Mesothelial cell of epicardium (in vitro differentiated cells): ENCODE results near the gene CD160. TPM values are rescaled to one million over a fixed set of nuclear protein-coding genes. Genes with fewer than 3 reads are reported as not detected.
"Not testable (repeated sequence)": the region's sequence is repeated elsewhere in the genome, so short reads cannot be mapped to it uniquely, and the experiment has no call there.

Experiments
- DNase-seq, 2 experiments: peaks; one replicate each; pipeline ENCODE4 v3.0.0; 2021; ENCODE audit warnings: low spot score in 2 of 2; ENCODE audit not compliant: unreplicated experiment in 2 of 2
- H3K27ac Mint-ChIP-seq: 2 replicates; pipeline ENCODE4 v1.8.0; 2021; ENCODE audit warnings: mixed read lengths
- H3K27me3 Mint-ChIP-seq: 2 replicates; pipeline ENCODE4 v1.8.0; 2021; ENCODE audit warnings: low read depth, mixed read lengths
- H3K36me3 Mint-ChIP-seq: 2 replicates; pipeline ENCODE4 v1.8.0; 2021; ENCODE audit warnings: mixed read lengths
- H3K4me1 Mint-ChIP-seq: 2 replicates; pipeline ENCODE4 v1.8.0; 2021; ENCODE audit warnings: mixed read lengths
- H3K4me3 Mint-ChIP-seq: 2 replicates; pipeline ENCODE4 v1.8.0; 2021; ENCODE audit warnings: mild to moderate bottlenecking, moderate library complexity, mixed read lengths
- H3K9me3 Mint-ChIP-seq: 2 replicates; pipeline ENCODE4 v1.8.0; 2021; ENCODE audit warnings: mixed read lengths
- CTCF ChIP-seq: fragments of 200-600 bp; sonication (generic); IDR thresholded peaks from one replicate; pipeline ENCODE4 v1.5.0; 2021; ENCODE audit warnings: antibody characterized with exemption; ENCODE audit not compliant: unreplicated experiment
- total RNA-seq: library from RNA; stranded (reverse); gene quantifications from 3 replicates; pipeline ENCODE4 v1.2.1, GENCODE V29; 2021

The CD160 gene
- 0.23 TPM in 1 of 3 replicates, not detected in the others for total RNA-seq

GRCh38 chr1:145719230-145720079, at the start of gene CD160:
Gene CD160 (plus strand): TSS chr1:145719499. CDS start chr1:145728328, 8,829 bp downstream.
- no peak within 1 kb of the TSS for H3K27ac Mint-ChIP-seq
- DNase-seq = no peak
- no peaks in the 10 kb centered on the region for H3K9me3 Mint-ChIP-seq
- H3K4me3 Mint-ChIP-seq = no peak within 1 kb of the TSS
- no peaks in the 10 kb centered on the region for H3K36me3 Mint-ChIP-seq
- H3K27me3 Mint-ChIP-seq = peaks cover 13% of the 10 kb centered on the region
- no peak for TF ChIP-seq CTCF
- H3K4me1 Mint-ChIP-seq = peaks cover 11% of the 10 kb centered on the region

GRCh38 chr1:145670995-145671745, 48.1 kb upstream of the CD160 start:
- not testable (repeated sequence) for H3K9me3 Mint-ChIP-seq, H3K27ac Mint-ChIP-seq, DNase-seq, H3K4me1 Mint-ChIP-seq, H3K4me3 Mint-ChIP-seq, H3K27me3 Mint-ChIP-seq
- H3K36me3 Mint-ChIP-seq = peaks cover 12% of the 10 kb centered on the region

- H3K4me1 Mint-ChIP-seq = not testable (repeated sequence)
These were observed 46.1 kb upstream of the CD160 start for GRCh38 chr1:145673217-145673616.

GRCh38 chr1:145684858-145685257, 34.4 kb upstream of the CD160 start:
- not testable (repeated sequence) for H3K4me3 Mint-ChIP-seq, DNase-seq, H3K27ac Mint-ChIP-seq, H3K4me1 Mint-ChIP-seq, H3K9me3 Mint-ChIP-seq, H3K36me3 Mint-ChIP-seq, H3K27me3 Mint-ChIP-seq

More at GRCh38 chr1:145673217-145673616, 46.1 kb upstream of the CD160 start:
- not testable (repeated sequence) for H3K27me3 Mint-ChIP-seq, H3K9me3 Mint-ChIP-seq, H3K27ac Mint-ChIP-seq, DNase-seq, H3K36me3 Mint-ChIP-seq, H3K4me3 Mint-ChIP-seq

- H3K27ac Mint-ChIP-seq, H3K27me3 Mint-ChIP-seq, DNase-seq, H3K9me3 Mint-ChIP-seq, H3K36me3 Mint-ChIP-seq, H3K4me3 Mint-ChIP-seq: not testable (repeated sequence)
- peaks cover 10% of the 10 kb centered on the region for H3K4me1 Mint-ChIP-seq
These were observed 33.2 kb upstream of the CD160 start for GRCh38 chr1:145686078-145686477.

GRCh38 chr1:145688328-145688727, 31.0 kb upstream of the CD160 start:
- peaks cover 2% of the 10 kb centered on the region for H3K36me3 Mint-ChIP-seq
- H3K4me3 Mint-ChIP-seq = no peak overlapping the region
- no peak for DNase-seq
- no peaks in the 10 kb centered on the region for H3K27me3 Mint-ChIP-seq
- H3K27ac Mint-ChIP-seq = no peak overlapping the region
- peaks cover 6% of the 10 kb centered on the region for H3K9me3 Mint-ChIP-seq
- peaks cover 11% of the 10 kb centered on the region for H3K4me1 Mint-ChIP-seq
- no peak for TF ChIP-seq CTCF

GRCh38 chr1:145688924-145689323, 30.4 kb upstream of the CD160 start:
- DNase-seq = no peak
- Mint-ChIP-seq H3K4me1 (peaks cover 11% of the 10 kb centered on the region), H3K27ac (no peak overlapping the region), H3K4me3 (no peak overlapping the region), H3K27me3 (no peaks in the 10 kb centered on the region), H3K9me3 (peaks cover 6% of the 10 kb centered on the region), H3K36me3 (peaks cover 2% of the 10 kb centered on the region)
- TF ChIP-seq CTCF = no peak
